HG02763 (cell line): ENCODE results near the gene KIAA1586.

Experiments
- ATAC-seq: cut with Tn5 transposase; IDR thresholded peaks from one replicate; pipeline ENCODE4 v1.9.1; 2021; ENCODE audit warnings: mild to moderate bottlenecking, moderate library complexity; ENCODE audit not compliant: unreplicated experiment

The KIAA1586 gene

GRCh38 chr6:57102976-57103375 is 56.5 kb downstream of the KIAA1586 start:
- no peak for ATAC-seq

DNA sequence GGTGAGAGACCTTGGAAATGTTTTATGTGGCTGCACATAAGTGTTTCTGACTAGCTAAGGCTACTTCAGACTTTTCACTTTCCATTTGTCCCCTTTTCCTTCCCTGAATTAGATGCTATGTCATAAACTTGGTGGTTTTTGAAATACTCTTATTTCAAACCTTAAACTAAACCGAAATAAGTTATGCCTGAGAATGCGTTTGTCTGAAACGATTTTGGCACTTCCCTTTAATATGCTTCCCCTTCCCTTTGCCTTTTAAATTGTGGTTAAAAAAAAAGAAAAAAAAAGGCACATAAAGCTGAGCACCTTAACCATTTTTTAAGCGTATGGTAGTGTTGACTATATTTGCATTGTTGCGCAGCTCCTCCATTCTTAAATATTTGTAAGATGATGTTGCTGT is 57.8 kb downstream of the KIAA1586 start:
- ATAC-seq: no peak
